SK-N-SH (cell line): ENCODE measurements around the gene TRIM69. TPM values are rescaled to one million over a fixed set of nuclear protein-coding genes. Genes with fewer than 3 reads are reported as not detected.

ENCODE experiments used
- CTCF ChIA-PET: fragments of 300-600, 350-600 bp; formaldehyde crosslinking; extraction: SDS; loops from one replicate; lab custom pipeline; 2021; lab: Yijun Ruan, JAX
- POLR2A ChIA-PET: fragments of 350-600 bp; sonication (Branson Sonifier 250); formaldehyde crosslinking; extraction: SDS; loops from one replicate; lab custom pipeline; 2020; ENCODE audit warnings: antibody characterized with exemption, inconsistent platforms; lab: Yijun Ruan, JAX
- DNase-seq: peaks from one replicate; pipeline ENCODE4 v3.0.0; 2012
- H2AFZ ChIP-seq: fragments of 200-600 bp; sonication (generic); 2 replicates; pipeline ENCODE4 v1.8.1; 2016; ENCODE audit warnings: antibody characterized with exemption, mild to moderate bottlenecking, low read depth
- H3F3A ChIP-seq: fragments of 200-600 bp; sonication (generic); replicated peaks from 2 replicates; pipeline ENCODE3; 2016; ENCODE audit warnings: antibody characterized with exemption, mild to moderate bottlenecking; ENCODE audit not compliant: insufficient read depth
- H3K27ac ChIP-seq, 2 experiments: fragments of 200-500 bp in 1 of 2; fragments of 200-600 bp in 1 of 2; sonication (Bioruptor generic) in 1 of 2; sonication (generic), shearing (Covaris generic) in 1 of 2; 2 replicates each; pipeline versions ENCODE4 v1.5.1 to v1.6.1; 2014 to 2016; ENCODE audit warnings: low read depth in 2 of 2, inconsistent platforms in 1 of 2, low read length in 1 of 2, mild to moderate bottlenecking in 1 of 2, mixed read lengths in 1 of 2
- H3K27me3 ChIP-seq: fragments of 200-600 bp; sonication (generic), shearing (Covaris generic); 2 replicates; pipeline ENCODE4 v1.6.1; 2016; ENCODE audit warnings: mixed run types; ENCODE audit not compliant: insufficient read depth
- H3K36me3 ChIP-seq, 2 experiments: fragments of 200-500 bp in 1 of 2; fragments of 200-600 bp in 1 of 2; sonication (Bioruptor generic) in 1 of 2; sonication (generic) in 1 of 2; replicated peaks in 1 of 2; 2 replicates each; pipeline versions ENCODE3 to v1.5.1; 2014 to 2016; ENCODE audit warnings: low read length in 1 of 2, mild to moderate bottlenecking in 1 of 2; ENCODE audit not compliant: insufficient read depth in 2 of 2, control insufficient read depth in 1 of 2
- H3K4me1 ChIP-seq, 2 experiments: fragments of 200-500 bp in 1 of 2; fragments of 200-600 bp in 1 of 2; sonication (Bioruptor generic) in 1 of 2; sonication (generic), shearing (Covaris generic) in 1 of 2; 2 replicates each; pipeline versions ENCODE4 v1.5.1 to v1.6.1; 2014 to 2016; ENCODE audit warnings: low read depth in 1 of 2, low read length in 1 of 2, mixed run types in 1 of 2; ENCODE audit not compliant: insufficient read depth in 2 of 2, control insufficient read depth in 1 of 2
- H3K4me2 ChIP-seq: fragments of 200-600 bp; sonication (generic), shearing (Covaris generic); 2 replicates; pipeline ENCODE4 v1.6.1; 2017; ENCODE audit warnings: mixed run types
- H3K4me3 ChIP-seq, 2 experiments: fragments of 200-500 bp in 1 of 2; fragments of 200-600 bp in 1 of 2; sonication (Bioruptor generic) in 1 of 2; sonication (generic), shearing (Covaris generic) in 1 of 2; 2 replicates each; pipeline versions ENCODE4 v1.5.1 to v1.8.1; 2014 to 2016; ENCODE audit warnings: low read depth in 2 of 2, inconsistent platforms in 1 of 2, low read length in 1 of 2, mild to moderate bottlenecking in 1 of 2, mixed read lengths in 1 of 2, moderate library complexity in 1 of 2
- H3K79me2 ChIP-seq: fragments of 200-600 bp; sonication (generic); 2 replicates; pipeline ENCODE4 v1.8.1; 2017; ENCODE audit warnings: mild to moderate bottlenecking; ENCODE audit not compliant: insufficient read depth
- H3K9ac ChIP-seq: fragments of 200-600 bp; sonication (generic); 2 replicates; pipeline ENCODE4 v1.6.1; 2017; ENCODE audit warnings: mixed run types
- H3K9me2 ChIP-seq: fragments of 200-600 bp; sonication (generic); 2 replicates; pipeline ENCODE4 v1.6.1; 2017; ENCODE audit warnings: mixed run types
- H3K9me3 ChIP-seq: fragments of 200-600 bp; sonication (generic); 2 replicates; pipeline ENCODE4 v1.6.1; 2017; ENCODE audit warnings: mixed run types, mild to moderate bottlenecking, moderate library complexity
- H4K20me1 ChIP-seq: fragments of 200-600 bp; sonication (generic); 2 replicates; pipeline ENCODE4 v1.6.1; 2017; ENCODE audit warnings: mild to moderate bottlenecking, mixed run types; ENCODE audit not compliant: insufficient read depth
- FOSL2 ChIP-seq: IDR thresholded peaks from 2 replicates; pipeline ENCODE4 v1.4.0; 2012; ENCODE audit warnings: low read depth, mild to moderate bottlenecking, moderate library complexity, borderline replicate concordance
- FOXM1 ChIP-seq: IDR thresholded peaks from 2 replicates; pipeline ENCODE4 v1.4.0; 2012; ENCODE audit warnings: low read depth, mild to moderate bottlenecking
- MEF2A ChIP-seq: IDR thresholded peaks from 2 replicates; pipeline ENCODE4 v1.4.0; 2012; ENCODE audit warnings: low read depth, borderline replicate concordance
- NRF1 ChIP-seq: IDR thresholded peaks from 2 replicates; pipeline ENCODE4 v1.6.1; 2012; ENCODE audit warnings: low read depth, mild to moderate bottlenecking, low read length
- PBX3 ChIP-seq: IDR thresholded peaks from 2 replicates; pipeline ENCODE4; 2012
- RXRA ChIP-seq: IDR thresholded peaks from 2 replicates; pipeline ENCODE4 v1.4.0; 2012; ENCODE audit warnings: low read depth, mild to moderate bottlenecking, borderline replicate concordance
- SIN3A ChIP-seq: IDR thresholded peaks from 2 replicates; pipeline ENCODE4 v1.6.1; 2012; ENCODE audit warnings: low read depth, mild to moderate bottlenecking, low read length, moderate library complexity, borderline replicate concordance
- SMC3 ChIP-seq: IDR thresholded peaks from 2 replicates; pipeline ENCODE4 v1.6.1; 2012; ENCODE audit warnings: low read depth, low read length, improper control_type of control experiment
- TAF1 ChIP-seq: IDR thresholded peaks from 2 replicates; pipeline ENCODE4 v1.6.1; 2012; ENCODE audit warnings: low read depth, mild to moderate bottlenecking, low read length, moderate library complexity, borderline replicate concordance
- TCF12 ChIP-seq: IDR thresholded peaks from 2 replicates; pipeline ENCODE4 v1.4.0; 2012
- ZBTB33 ChIP-seq: IDR thresholded peaks from 2 replicates; pipeline ENCODE4 v1.4.0; 2012; ENCODE audit warnings: low read depth, borderline replicate concordance
- WGBS: methylation state at CpG from one replicate; pipeline ENCODE4 v1.1.6; 2017; ENCODE audit warnings: low lambda C conversion rate; 5-methylcytosine and 5-hydroxymethylcytosine counted together
- polyA plus RNA-seq, 3 experiments: library from polyadenylated mRNA; depleted of rRNA; stranded (reverse); fragments of >200 nt; gene quantifications; 2 replicates each; pipeline ENCODE4 v1.2.3, GENCODE V29; 2012
- TF ChIP-seq, protein P1 (sequence below): IDR thresholded peaks from 2 replicates; pipeline ENCODE4 v1.4.0; 2012; ENCODE audit warnings: low read depth, borderline replicate concordance

Gene TRIM69
- polyA plus RNA-seq, 1 of the 3 experiments (the other 2 are of a cell fraction) = 9.7 TPM

DNA sequence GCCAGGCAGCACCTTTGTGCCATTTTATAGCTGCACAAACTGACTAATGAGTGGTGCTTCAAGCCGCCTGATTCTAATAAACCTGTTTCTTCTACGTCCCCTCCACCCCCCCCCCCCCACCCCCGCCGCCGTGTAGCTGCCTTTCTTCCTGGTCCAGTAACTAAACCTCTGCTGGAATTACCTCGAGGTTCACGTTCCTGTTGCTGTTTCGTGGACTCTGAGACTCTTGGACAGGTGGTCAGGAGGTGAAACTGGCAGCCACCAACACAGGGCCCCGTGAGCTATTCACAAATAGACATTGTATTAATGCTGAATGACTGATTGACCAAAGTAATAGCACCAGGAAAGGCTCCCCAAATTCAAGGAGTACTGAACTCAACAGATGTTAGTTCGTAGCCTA is 73.9 kb downstream of the TRIM69 start (continued):
- no peak for TF ChIP-seq PBX3
- TF ChIP-seq TAF1 = no peak
- TF ChIP-seq NRF1 = no peak
- TF ChIP-seq ZBTB33 = no peak
- TF ChIP-seq SIN3A = no peak
- TF ChIP-seq TCF12 = no peak
- TF ChIP-seq MEF2A = no peak
- no peak for TF ChIP-seq FOSL2

DNA sequence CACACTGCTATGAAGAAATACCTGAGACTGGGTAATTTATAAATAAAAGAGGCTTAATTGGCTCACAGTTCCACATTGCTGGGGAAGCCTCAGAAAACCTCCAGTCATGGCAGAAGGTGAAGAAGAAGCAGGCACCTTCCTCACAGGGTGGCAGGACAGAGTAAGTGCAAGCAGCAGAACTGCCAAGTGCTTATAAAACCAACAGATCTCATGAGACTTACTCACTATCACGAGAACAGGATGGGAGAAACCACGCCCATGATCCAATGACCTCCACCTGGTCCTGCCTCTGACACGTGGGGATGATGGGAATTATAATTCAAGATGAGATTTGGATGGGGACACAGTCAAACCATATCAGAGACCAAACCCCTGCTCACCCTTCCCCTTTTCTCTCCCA is 75.0 kb downstream of the TRIM69 start:
- no peaks in the 10 kb centered on the region for H3K9me2 ChIP-seq
- no peaks in the 10 kb centered on the region for H3K79me2 ChIP-seq
- DNase-seq = no peak
- no peak overlapping the region for H2AFZ ChIP-seq
- no peaks in the 10 kb centered on the region for H4K20me1 ChIP-seq
- TF ChIP-seq, protein P1, sequence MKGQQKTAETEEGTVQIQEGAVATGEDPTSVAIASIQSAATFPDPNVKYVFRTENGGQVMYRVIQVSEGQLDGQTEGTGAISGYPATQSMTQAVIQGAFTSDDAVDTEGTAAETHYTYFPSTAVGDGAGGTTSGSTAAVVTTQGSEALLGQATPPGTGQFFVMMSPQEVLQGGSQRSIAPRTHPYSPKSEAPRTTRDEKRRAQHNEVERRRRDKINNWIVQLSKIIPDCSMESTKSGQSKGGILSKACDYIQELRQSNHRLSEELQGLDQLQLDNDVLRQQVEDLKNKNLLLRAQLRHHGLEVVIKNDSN = no peak
- no peak for TF ChIP-seq ZBTB33
- TF ChIP-seq FOXM1 = no peak
- no peak for TF ChIP-seq RXRA
- no peak for TF ChIP-seq MEF2A
- no peak for TF ChIP-seq FOSL2
- no peak for TF ChIP-seq SMC3
- TF ChIP-seq, all 33 proteins: peak for 0
- H3K4me3 ChIP-seq = no peak overlapping the region
- H3F3A ChIP-seq = no peaks in the 10 kb centered on the region
- no peaks in the 10 kb centered on the region for H3K36me3 ChIP-seq
- no peak overlapping the region for H3K4me2 ChIP-seq
- H3K27me3 ChIP-seq = peaks cover 19% of the 10 kb centered on the region; the same call in 1 of the 2 replicates
- ChIA-PET CTCF (interaction anchor here (2.0 kb wide), 1 partner anchor 12 kb away, joined by 4 read pairs; no protein-coding TSS in a partner anchor), POLR2A (no interaction called here)
- WGBS = 22% methylated on average over 3 of the region's 3 CpGs
- H3K27ac ChIP-seq = no peak overlapping the region
- H3K4me1 ChIP-seq = peaks cover 0 to 2% of the 10 kb centered on the region in 2 experiments; a peak in 1 of 4 replicates
- H3K9ac ChIP-seq = no peak overlapping the region
- no peaks in the 10 kb centered on the region for H3K9me3 ChIP-seq
